DMS153 treated with DMSO at 0.1 percent for 48 hours (cell line): Measurements from ENCODE around the gene SLC35D1.
A peak's percentile ranks its signal among the peaks of the same experiment; 100 is the strongest.
"Not testable (repeated sequence)": the region's sequence is repeated elsewhere in the genome, so short reads cannot be mapped to it uniquely, and the experiment has no call there.

ENCODE experiments used
- DNase-seq: peaks from one replicate; lab custom pipeline; 2025; ENCODE audit not compliant: unreplicated experiment; lab: John Stamatoyannopoulos, UW

The SLC35D1 gene

DNA sequence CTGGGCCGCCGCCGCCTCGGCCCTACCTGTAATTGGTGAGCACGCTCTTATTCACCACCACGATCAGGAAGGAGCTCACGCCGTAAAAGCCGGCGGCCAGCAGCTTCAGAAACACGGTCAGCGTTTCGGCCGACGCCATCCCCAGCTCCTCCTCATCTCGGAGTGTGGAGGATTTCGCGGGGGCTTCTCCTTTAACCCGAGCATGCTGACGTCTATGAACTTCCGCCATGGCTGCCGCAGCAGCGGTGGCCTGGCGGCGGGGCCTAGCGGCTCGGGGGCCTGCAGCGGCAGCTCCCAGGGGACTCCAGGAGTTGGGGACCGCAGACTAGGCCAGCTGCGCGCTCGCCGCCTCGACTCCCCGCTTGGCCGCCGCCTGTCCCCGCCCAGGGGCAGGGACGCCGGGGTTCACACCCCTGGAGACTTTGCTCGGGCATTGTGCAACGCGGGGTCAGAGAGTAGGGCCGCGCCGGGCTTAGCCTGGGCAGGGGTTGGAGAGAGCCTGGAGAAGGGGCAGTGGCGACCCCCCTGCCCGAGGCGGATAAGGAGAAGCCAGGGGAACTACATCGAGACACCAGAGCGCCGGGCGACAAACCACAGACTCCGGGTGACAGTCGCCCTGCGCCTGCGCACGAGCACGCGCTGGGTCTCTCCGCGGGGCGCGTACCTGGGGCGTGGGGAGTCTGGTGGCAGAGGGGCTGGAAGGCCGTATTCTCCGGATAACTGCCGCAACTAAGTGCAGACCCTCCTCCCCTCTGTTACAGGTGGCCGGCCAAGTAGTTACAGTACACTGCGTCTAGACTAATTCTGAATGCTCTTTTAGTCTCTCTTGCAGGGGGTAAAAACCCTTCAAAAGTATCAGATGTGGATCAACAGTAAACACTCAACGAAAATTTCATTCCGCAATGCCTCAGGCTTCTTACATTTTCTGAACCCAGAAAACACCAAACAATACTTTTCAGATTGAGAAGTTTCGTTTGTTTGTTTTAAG, at the start of gene SLC35D1:
TSS of gene SLC35D1 (minus strand) at position 364 of the 988 bp plus-strand sequence. CDS start at position 229, 135 bp downstream.
- peak; percentile 51 for DNase-seq

DNA sequence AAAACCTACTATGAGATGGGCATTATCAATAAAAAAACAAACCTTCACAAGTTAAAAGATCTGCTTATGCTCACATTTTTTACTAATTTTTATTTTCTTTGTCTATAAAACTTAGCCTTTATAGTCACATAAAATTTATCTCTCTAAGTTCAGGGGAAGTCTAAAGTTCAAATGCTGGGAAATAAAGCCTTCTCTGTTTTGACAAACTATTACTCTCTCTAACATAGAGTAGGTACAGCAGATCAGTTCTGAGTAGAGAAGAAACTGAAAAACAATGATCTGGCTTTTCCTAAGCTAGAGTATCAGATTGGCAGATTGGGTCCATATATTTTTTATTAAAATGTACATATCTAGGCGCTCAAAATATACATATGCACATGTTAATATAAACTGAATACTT, 49.6 kb upstream of the SLC35D1 start:
- no peak for DNase-seq

GRCh38 chr1:67100833-67101232, 46.9 kb upstream of the SLC35D1 start:
- DNase-seq = no peak

DNA sequence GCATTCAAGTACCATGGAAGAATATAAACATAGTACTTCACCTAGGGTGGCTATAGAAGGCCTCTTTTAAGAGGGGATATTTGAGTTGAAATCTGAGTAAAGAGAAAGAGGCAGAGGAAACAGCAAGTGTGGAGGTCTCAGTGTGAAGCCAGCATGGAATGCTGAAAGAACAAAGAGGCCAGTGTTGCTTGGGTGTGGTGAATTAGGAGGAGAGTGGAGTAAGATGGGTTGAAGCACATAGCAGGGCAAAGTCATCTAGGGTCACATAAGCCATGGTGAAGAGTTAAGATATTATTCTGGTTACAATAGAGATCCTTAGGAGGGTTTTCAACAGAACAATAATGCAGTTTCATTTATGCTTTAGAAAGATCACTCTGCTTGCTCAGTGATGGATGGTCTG, 43.4 kb upstream of the SLC35D1 start:
- no peak for DNase-seq

GRCh38 chr1:67094191-67094590, 40.2 kb upstream of the SLC35D1 start:
- no peak for DNase-seq

- DNase-seq = no peak
These were observed 35.8 kb upstream of the SLC35D1 start for GRCh38 chr1:67089685-67090208.

- no peak for DNase-seq
These were observed 34.5 kb upstream of the SLC35D1 start for GRCh38 chr1:67088440-67088839.

DNA sequence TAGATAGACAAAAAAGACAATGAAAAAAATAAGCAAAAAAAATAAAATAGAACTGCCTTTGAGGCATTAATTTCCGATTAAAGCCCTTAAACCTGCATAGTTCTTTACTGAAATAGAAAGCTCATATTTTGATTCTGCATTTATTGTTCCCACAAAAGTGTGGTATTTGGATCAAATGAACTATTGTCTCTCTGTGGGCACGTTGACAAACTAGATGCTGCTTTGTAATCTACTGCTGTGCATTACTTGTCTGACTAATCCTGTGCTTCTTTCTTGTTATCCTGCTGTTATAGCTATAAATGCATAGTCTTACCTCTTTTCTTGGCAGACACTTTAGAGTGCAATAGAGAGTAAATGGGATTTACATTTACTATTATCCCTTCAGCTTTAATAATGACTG, 31.4 kb upstream of the SLC35D1 start:
- DNase-seq = no peak

- DNase-seq = no peak
These were observed 30.9 kb upstream of the SLC35D1 start for GRCh38 chr1:67084765-67085318.

- no peak for DNase-seq
These were observed 24.3 kb upstream of the SLC35D1 start for GRCh38 chr1:67078291-67078690.

- DNase-seq = no peak
These were observed 23.6 kb upstream of the SLC35D1 start for GRCh38 chr1:67077593-67077992.

DNA sequence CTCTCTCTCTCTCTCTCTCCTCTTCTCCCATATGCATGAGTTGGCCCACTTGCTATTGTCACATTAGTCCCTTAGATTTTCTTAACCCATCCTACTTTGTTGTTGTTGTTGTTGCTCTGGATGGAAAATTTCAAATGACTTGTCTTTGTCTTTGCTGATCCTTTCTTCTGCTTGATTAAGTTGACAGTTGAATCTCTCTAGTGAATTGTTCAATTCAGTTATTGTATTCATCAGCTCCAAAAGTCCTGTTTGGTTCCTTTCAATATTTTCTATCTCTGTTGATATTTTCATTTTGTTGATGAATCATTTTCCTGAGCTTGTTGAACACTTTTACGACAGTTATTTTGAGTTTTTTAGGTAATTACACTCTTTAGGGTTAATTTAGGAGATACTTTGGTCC, 18.8 kb upstream of the SLC35D1 start:
- DNase-seq = no peak

GRCh38 chr1:67067655-67068054, 13.7 kb upstream of the SLC35D1 start:
- DNase-seq = not testable (repeated sequence)

GRCh38 chr1:67062412-67062811, 8.5 kb upstream of the SLC35D1 start:
- no peak for DNase-seq

GRCh38 chr1:67061266-67061665, 7.3 kb upstream of the SLC35D1 start:
- DNase-seq = no peak

- no peak for DNase-seq
These were observed 6.9 kb upstream of the SLC35D1 start for GRCh38 chr1:67060811-67061218.

DNA sequence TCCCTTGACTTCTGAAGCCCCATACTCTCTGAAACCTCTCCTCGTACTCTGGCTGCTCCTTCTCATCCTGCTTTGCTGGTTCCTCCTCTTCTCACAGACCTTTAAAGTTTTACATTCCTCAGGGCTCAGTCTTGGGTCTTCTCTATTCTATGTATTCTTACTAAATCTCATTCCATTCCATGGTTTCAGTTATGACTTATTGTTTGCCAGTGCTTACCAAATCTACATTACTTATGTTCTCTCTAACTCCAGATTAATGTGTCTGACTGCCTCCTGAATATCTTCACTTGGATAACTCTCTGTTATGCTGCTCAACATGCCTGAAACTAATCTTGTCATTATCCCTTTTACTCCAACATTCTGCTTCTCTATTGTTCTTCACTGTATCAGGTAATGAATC, 5.4 kb upstream of the SLC35D1 start:
- DNase-seq = no peak

DNA sequence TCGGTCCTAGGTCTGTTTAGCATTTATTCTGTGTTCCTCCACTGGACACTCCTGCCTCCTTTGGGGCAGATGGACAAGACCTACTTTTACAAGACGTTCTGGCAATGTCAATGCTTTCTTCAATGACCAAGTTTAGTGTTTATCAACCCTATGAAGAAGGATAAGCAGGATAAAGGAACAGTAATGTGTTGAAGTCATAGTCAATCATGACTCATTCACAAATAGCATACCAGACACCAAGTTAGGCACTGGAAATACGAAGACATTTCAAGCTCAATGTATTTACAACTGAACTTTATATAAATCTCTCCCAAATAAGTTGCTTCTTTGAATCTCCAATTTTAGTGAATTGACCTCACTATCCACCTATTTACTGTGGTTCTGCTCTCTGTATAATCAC, 4.8 kb upstream of the SLC35D1 start:
- DNase-seq = no peak

DNA sequence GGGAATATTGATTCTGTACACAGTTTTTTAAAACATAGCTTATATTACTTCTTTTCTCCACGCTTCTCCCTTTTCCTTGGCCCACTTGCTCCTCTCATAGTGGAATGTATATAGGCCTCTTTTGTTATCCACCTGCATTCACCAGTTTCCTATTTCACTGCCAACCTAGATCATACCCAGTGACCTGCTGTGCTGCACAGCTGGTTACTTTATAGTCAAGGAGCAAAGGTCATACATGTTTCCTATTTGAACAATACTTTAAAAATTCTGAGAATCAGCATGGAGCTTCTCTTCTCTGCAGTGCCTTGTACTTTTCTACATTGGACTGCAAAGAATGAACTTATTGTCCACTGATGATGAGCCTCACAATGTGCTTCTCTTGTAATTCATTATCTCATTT, 4.3 kb upstream of the SLC35D1 start:
- DNase-seq = no peak

DNA sequence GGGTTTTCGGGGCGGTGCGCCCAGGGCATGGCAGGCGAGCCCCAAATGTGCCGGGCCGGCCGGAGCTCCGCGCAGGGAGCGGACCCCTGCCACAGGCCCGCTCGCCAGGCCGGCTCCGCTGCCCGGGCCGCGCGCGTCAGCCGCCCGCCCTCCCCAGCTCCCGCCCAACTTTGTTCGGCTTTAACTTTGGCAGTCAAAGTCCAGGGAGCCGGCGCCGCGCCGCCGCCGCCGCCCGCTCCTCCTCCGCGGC, 488 bp downstream of the SLC35D1 start:
- DNase-seq = no peak

DNA sequence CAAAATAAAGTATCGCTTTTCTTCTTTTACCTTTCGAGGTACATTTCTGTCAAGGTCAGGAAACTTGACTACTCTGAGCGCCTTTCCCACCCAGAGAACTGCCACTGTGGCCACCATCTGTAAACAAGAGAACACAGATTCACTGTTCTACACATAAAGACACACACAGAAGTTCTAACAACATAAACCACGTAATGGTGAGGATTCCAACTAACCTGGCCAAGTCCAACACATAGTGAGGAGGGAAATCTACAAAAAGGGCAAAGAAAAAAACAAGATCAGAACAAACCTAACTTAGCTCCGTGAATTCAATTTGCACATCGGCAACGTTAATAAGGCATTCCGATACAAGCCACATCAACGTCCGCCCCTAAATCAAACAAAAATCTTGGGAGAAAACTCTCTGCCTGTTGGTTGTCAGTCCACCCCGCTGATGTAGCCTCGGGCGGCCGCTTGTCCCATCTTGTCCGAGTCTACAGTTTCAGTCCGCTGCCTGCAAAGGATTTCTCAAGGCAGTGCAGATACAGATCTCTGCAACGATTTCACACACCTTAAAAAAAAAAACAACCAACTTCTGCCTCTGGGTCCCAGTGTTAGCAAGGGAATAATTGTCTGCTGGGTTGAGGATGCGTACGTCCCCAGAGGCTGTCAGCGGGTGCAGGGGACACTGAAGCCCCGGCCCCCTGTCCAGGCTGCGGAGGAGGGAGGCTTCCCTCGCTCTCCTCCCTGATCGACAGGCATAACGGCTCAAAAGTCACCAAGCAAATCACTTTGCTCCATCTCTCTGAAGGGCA, 1.0 kb downstream of the SLC35D1 start:
- no peak for DNase-seq

GRCh38 chr1:67051196-67051595, 2.8 kb downstream of the SLC35D1 start:
- no peak for DNase-seq
